Ascending aorta (tissue), 2 donors: ENCODE data around the gene SYNDIG1L. TPM values are rescaled to one million over a fixed set of nuclear protein-coding genes. Genes with fewer than 3 reads are reported as not detected.

ENCODE experiments used
- DNase-seq, 2 donors: peaks; one replicate each; pipeline ENCODE4 v3.0.0-alpha.2; 2019; ENCODE audit warnings: low spot score in 2 of 2
- H3K27ac ChIP-seq, 2 donors: fragments of 200-600 bp; sonication (generic); one replicate each; pipeline ENCODE4 v1.5.1; 2016 to 2017; ENCODE audit warnings: mild to moderate bottlenecking in 1 of 2
- H3K27me3 ChIP-seq: fragments of 200-600 bp; sonication (generic); one replicate; pipeline ENCODE4 v1.5.1; 2017
- H3K36me3 ChIP-seq, 2 donors: fragments of 200-600 bp; sonication (generic); one replicate each; pipeline ENCODE4 v1.5.1; 2016
- H3K4me1 ChIP-seq, 2 donors: fragments of 200-600 bp; sonication (generic); one replicate each; pipeline ENCODE4 v1.5.1; 2016 to 2017; ENCODE audit warnings: mild to moderate bottlenecking in 1 of 2
- H3K4me3 ChIP-seq, 2 donors: fragments of 200-600 bp; sonication (generic); one replicate each; pipeline ENCODE4 v1.5.1; 2016 to 2017; ENCODE audit warnings: mild to moderate bottlenecking in 1 of 2
- H3K9me3 ChIP-seq, 2 donors: fragments of 200-600 bp; sonication (generic); one replicate each; pipeline ENCODE4 v1.5.1; 2016
- CTCF ChIP-seq, 3 experiments: fragments of 200-600 bp in 2 of 3; fragments of 450-650 bp in 1 of 3; sonication (generic) in 2 of 3; IDR thresholded peaks; one replicate each; pipeline ENCODE4 v1.5.1; 2016 to 2019; ENCODE audit warnings: antibody characterized with exemption in 3 of 3, mild to moderate bottlenecking in 1 of 3, moderate library complexity in 1 of 3
- intact Hi-C: fragments of 100-400 bp; cut with DNase I; formaldehyde crosslinking; loops from one replicate; pipeline ENCODE4 v1.15.1; 2023
- total RNA-seq: library from RNA; depleted of rRNA; stranded (reverse); fragments of >200 nt; gene quantifications from one replicate; pipeline ENCODE4 v1.1.0, GENCODE V29; 2016

The SYNDIG1L gene
- total RNA-seq, 1 donor from 2014 or later: not detected

- Histone ChIP-seq H3K27me3 (no peaks in the 10 kb centered on the region), H3K4me1 (peaks cover 0 to 5% of the 10 kb centered on the region in 2 donors), H3K27ac (no peak overlapping the region), H3K36me3 (no peaks in the 10 kb centered on the region), H3K9me3 (no peaks in the 10 kb centered on the region), H3K4me3 (no peak overlapping the region)
- DNase-seq: no peak
- TF ChIP-seq CTCF (IDR thresholded peaks at IDR 0.05): no peak
- intact Hi-C loops: no loop called here
Measured at GRCh38 chr14:74402401-74403251, 23.4 kb downstream of the SYNDIG1L start.

- peak in 1 of 2 donors; percentile 64 for DNase-seq
Measured at GRCh38 chr14:74401504-74402241, 24.3 kb downstream of the SYNDIG1L start.

GRCh38 chr14:74400919-74401503 is 25.0 kb downstream of the SYNDIG1L start:
- Histone ChIP-seq H3K27ac (no peak overlapping the region), H3K4me3 (no peak overlapping the region)
- DNase-seq: peak in 1 of 2 donors; percentile 52

More at GRCh38 chr14:74401504-74402241, 24.3 kb downstream of the SYNDIG1L start:
- Histone ChIP-seq H3K9me3 (no peaks in the 10 kb centered on the region), H3K27me3 (no peaks in the 10 kb centered on the region), H3K4me1 (peaks cover 0 to 5% of the 10 kb centered on the region in 2 donors), H3K4me3 (no peak overlapping the region), H3K27ac (no peak overlapping the region), H3K36me3 (no peaks in the 10 kb centered on the region)
- TF ChIP-seq CTCF (IDR thresholded peaks at IDR 0.05): no peak
- intact Hi-C loops: no loop called here

GRCh38 chr14:74400031-74400685 is 25.9 kb downstream of the SYNDIG1L start:
- intact Hi-C loops: no loop called here
- DNase-seq: peak in 1 of 2 donors; percentile 33
- H3K27me3 ChIP-seq: no peaks in the 10 kb centered on the region
- no peaks in the 10 kb centered on the region for H3K9me3 ChIP-seq
- no peak for TF ChIP-seq CTCF (IDR thresholded peaks at IDR 0.05)
- no peak overlapping the region for H3K27ac ChIP-seq
- no peaks in the 10 kb centered on the region for H3K36me3 ChIP-seq
- no peak overlapping the region for H3K4me3 ChIP-seq
- peaks cover 0 to 5% of the 10 kb centered on the region in 2 donors for H3K4me1 ChIP-seq

More at GRCh38 chr14:74400919-74401503, 25.0 kb downstream of the SYNDIG1L start:
- H3K36me3 ChIP-seq: no peaks in the 10 kb centered on the region
- peaks cover 0 to 5% of the 10 kb centered on the region in 2 donors for H3K4me1 ChIP-seq
- H3K27me3 ChIP-seq: no peaks in the 10 kb centered on the region
- intact Hi-C loops: no loop called here
- no peaks in the 10 kb centered on the region for H3K9me3 ChIP-seq
- no peak for TF ChIP-seq CTCF (IDR thresholded peaks at IDR 0.05)

GRCh38 chr14:74395094-74395493 is 30.9 kb downstream of the SYNDIG1L start:
- H3K9me3 ChIP-seq: no peaks in the 10 kb centered on the region
- no peak for DNase-seq

More at GRCh38 chr14:74395094-74395493, 30.9 kb downstream of the SYNDIG1L start:
- intact Hi-C loops: no loop called here
- H3K27ac ChIP-seq: no peak overlapping the region
- H3K27me3 ChIP-seq: no peaks in the 10 kb centered on the region
- no peaks in the 10 kb centered on the region for H3K36me3 ChIP-seq
- H3K4me3 ChIP-seq: no peak overlapping the region
- TF ChIP-seq CTCF (IDR thresholded peaks at IDR 0.05): no peak
- no peaks in the 10 kb centered on the region for H3K4me1 ChIP-seq
